ENCODE data around the gene RAG2. TPM values are rescaled to one million over a fixed set of nuclear protein-coding genes. Genes with fewer than 3 reads are reported as not detected.

Gene RAG2
- total RNA-seq, 1 donor from 2014 or later, result not detected

DNA sequence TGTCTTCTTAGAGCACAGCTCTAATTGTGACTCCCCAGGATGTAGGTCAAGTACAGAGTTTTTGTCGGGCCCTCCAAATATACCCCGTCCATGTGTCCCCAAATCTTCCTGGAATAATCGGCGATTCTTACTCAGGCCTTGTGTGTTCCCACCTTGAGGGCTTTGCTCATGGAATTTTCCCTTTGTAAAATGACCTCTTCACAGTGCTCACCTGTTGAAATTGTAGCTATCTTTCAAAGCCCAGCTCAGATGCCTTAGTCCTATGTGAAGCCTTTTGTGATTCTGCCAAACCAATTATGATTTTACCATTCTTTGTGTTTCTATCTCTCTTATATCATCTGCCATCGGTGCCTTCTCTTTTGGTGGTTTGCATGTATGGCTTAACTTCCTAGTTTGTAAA, 30.1 kb upstream of the RAG2 start:
- intact Hi-C loops (cut with micrococcal nuclease), result no loop called here
- no peak for DNase-seq
- H3K36me3 ChIP-seq, result no peaks in the 10 kb centered on the region

DNA sequence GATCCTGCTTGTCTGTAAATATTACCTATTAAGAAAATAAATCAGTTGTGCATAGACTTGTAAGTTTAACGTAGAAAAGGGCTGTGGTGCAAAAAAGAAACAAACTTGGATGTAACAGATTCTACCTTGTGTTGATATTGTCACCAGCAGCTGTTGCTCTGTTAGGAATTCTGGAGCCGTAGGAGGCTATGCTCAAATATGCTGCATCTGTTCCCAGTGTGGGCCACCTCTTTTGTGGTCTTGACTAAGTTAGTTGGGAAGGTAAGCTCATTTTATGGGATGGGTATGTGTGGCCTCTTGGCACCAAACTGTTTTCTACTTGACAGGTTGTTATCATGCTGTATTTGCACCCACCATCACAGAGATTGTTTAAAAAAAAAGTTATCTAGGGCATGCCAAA, 29.4 kb upstream of the RAG2 start:
- intact Hi-C loops (cut with micrococcal nuclease), result no loop called here
- peaks cover 8% of the 10 kb centered on the region for H3K4me1 ChIP-seq
- no peak overlapping the region for H3K4me3 ChIP-seq
- H3K36me3 ChIP-seq, result no peaks in the 10 kb centered on the region
- no peak for DNase-seq
- no peak overlapping the region for H3K27ac ChIP-seq (replicated peaks)
- no peaks in the 10 kb centered on the region for H3K9me3 ChIP-seq (replicated peaks)
- no peaks in the 10 kb centered on the region for H3K27me3 ChIP-seq (ENCODE audit: low read depth)
- TF ChIP-seq, protein P1, sequence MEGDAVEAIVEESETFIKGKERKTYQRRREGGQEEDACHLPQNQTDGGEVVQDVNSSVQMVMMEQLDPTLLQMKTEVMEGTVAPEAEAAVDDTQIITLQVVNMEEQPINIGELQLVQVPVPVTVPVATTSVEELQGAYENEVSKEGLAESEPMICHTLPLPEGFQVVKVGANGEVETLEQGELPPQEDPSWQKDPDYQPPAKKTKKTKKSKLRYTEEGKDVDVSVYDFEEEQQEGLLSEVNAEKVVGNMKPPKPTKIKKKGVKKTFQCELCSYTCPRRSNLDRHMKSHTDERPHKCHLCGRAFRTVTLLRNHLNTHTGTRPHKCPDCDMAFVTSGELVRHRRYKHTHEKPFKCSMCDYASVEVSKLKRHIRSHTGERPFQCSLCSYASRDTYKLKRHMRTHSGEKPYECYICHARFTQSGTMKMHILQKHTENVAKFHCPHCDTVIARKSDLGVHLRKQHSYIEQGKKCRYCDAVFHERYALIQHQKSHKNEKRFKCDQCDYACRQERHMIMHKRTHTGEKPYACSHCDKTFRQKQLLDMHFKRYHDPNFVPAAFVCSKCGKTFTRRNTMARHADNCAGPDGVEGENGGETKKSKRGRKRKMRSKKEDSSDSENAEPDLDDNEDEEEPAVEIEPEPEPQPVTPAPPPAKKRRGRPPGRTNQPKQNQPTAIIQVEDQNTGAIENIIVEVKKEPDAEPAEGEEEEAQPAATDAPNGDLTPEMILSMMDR (IDR thresholded peaks at IDR 0.05; ENCODE audit: borderline replicate concordance), result no peak

More for the DNA sequence above, 30.1 kb upstream of the RAG2 start:
- Histone ChIP-seq H3K4me3 (no peak overlapping the region), H3K4me1 (peaks cover 8% of the 10 kb centered on the region), H3K9me3 (replicated peaks) (no peaks in the 10 kb centered on the region), H3K27me3 (ENCODE audit: low read depth) (no peaks in the 10 kb centered on the region), H3K27ac (replicated peaks) (no peak overlapping the region)
- TF ChIP-seq, protein P1 (IDR thresholded peaks at IDR 0.05; ENCODE audit: borderline replicate concordance), result no peak

GRCh38 chr11:36627006-36627405, 29.0 kb upstream of the RAG2 start:
- H3K4me3 ChIP-seq, result no peak overlapping the region
- H3K27me3 ChIP-seq (ENCODE audit: low read depth), result no peaks in the 10 kb centered on the region
- H3K27ac ChIP-seq (replicated peaks), result no peak overlapping the region
- intact Hi-C loops (cut with micrococcal nuclease), result no loop called here
- H3K4me1 ChIP-seq, result peaks cover 8% of the 10 kb centered on the region
- no peak for DNase-seq
- TF ChIP-seq, protein P1 (IDR thresholded peaks at IDR 0.05; ENCODE audit: borderline replicate concordance), result no peak
- H3K9me3 ChIP-seq (replicated peaks), result no peaks in the 10 kb centered on the region
- H3K36me3 ChIP-seq, result no peaks in the 10 kb centered on the region

DNA sequence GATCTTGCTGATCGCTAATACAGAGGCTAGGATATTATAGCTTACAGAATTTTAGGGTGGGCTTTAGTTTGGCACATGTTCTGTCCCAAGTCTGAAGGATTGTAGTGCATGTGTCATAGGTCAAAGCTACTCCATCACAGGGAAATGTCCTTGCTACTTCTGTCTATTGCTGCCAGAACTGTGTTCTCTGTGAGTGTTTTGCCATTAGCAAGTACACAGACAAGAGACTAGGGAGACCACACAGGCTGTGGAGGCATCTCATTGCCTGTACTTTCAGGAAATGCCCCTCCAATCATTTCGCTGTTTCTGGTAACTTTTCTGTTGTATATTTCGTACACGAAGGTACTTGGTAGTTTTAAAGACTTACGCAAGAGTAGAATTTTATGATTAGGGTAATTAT, 25.5 kb upstream of the RAG2 start:
- Histone ChIP-seq H3K27me3 (ENCODE audit: low read depth) (no peaks in the 10 kb centered on the region), H3K36me3 (no peaks in the 10 kb centered on the region), H3K4me3 (no peak overlapping the region), H3K27ac (replicated peaks) (no peak overlapping the region), H3K4me1 (peaks cover 17% of the 10 kb centered on the region), H3K9me3 (replicated peaks) (no peaks in the 10 kb centered on the region)
- TF ChIP-seq, protein P1 (IDR thresholded peaks at IDR 0.05; ENCODE audit: borderline replicate concordance), result no peak
- intact Hi-C loops (cut with micrococcal nuclease), result loop anchor here (5.0 kb wide), 1 partner anchor 49 kb away; no protein-coding TSS in a partner anchor
- no peak for DNase-seq

- Histone ChIP-seq H3K36me3 (no peaks in the 10 kb centered on the region), H3K4me3 (no peak overlapping the region), H3K27ac (replicated peaks) (no peak overlapping the region), H3K27me3 (ENCODE audit: low read depth) (no peaks in the 10 kb centered on the region), H3K9me3 (replicated peaks) (no peaks in the 10 kb centered on the region), H3K4me1 (peaks cover 19% of the 10 kb centered on the region)
- intact Hi-C loops (cut with micrococcal nuclease), result loop anchor here (5.0 kb wide), 1 partner anchor 50 kb away; no protein-coding TSS in a partner anchor
- TF ChIP-seq, protein P1 (IDR thresholded peaks at IDR 0.05; ENCODE audit: borderline replicate concordance), result peak; percentile 66
- no peak for DNase-seq
Measured at GRCh38 chr11:36622431-36623136, 24.5 kb upstream of the RAG2 start.
